CD4-positive, CD25-positive, alpha-beta regulatory T cell (primary cell): Measurements from ENCODE around the gene ZFP36L1. TPM values are rescaled to one million over a fixed set of nuclear protein-coding genes. Genes with fewer than 3 reads are reported as not detected.

Experiments used
- ATAC-seq, 2 donors: fragments of 150-1000 bp; cut with Tn5 transposase; one replicate each; pipeline ENCODE4 v1.10.0; 2021; ENCODE audit warnings: low read depth in 2 of 2, moderate number of reproducible peaks in 2 of 2, moderate library complexity in 1 of 2
- DNase-seq, 3 donors: peaks; one replicate each; pipeline versions ENCODE4 v3.0.0 to v3.0.0-alpha.2; 2012 to 2022; ENCODE audit warnings: mixed read lengths in 1 of 3
- H3K27ac ChIP-seq: one replicate; pipeline ENCODE4 v1.7.0; 2013; ENCODE audit warnings: mild to moderate bottlenecking, low read length; ENCODE audit not compliant: insufficient read depth, poor library complexity, severe bottlenecking
- H3K27me3 ChIP-seq: one replicate; pipeline ENCODE4 v1.7.0; 2013; ENCODE audit warnings: low read length; ENCODE audit not compliant: control insufficient read depth, insufficient read depth
- H3K36me3 ChIP-seq: one replicate; pipeline ENCODE4 v1.7.0; 2013; ENCODE audit warnings: mild to moderate bottlenecking, low read length, moderate library complexity; ENCODE audit not compliant: control insufficient read depth, insufficient read depth
- H3K4me1 ChIP-seq: 2 replicates; pipeline ENCODE4 v1.7.0; 2013; ENCODE audit warnings: mild to moderate bottlenecking, low read length; ENCODE audit not compliant: insufficient read depth, control insufficient read depth, poor library complexity, severe bottlenecking
- H3K4me3 ChIP-seq: one replicate; pipeline ENCODE4 v1.7.0; 2013; ENCODE audit warnings: low read depth, mild to moderate bottlenecking, low read length, moderate library complexity
- H3K9me3 ChIP-seq, 2 experiments: 1 replicate in 1 of 2; 2 replicates in 1 of 2; pipeline ENCODE4 v1.7.0; 2013; ENCODE audit warnings: low read length in 2 of 2, mild to moderate bottlenecking in 1 of 2, moderate library complexity in 1 of 2; ENCODE audit not compliant: control insufficient read depth in 2 of 2
- H3K27ac Mint-ChIP-seq, 3 donors: one replicate each; pipeline ENCODE4 v1.8.0; 2020 to 2022; ENCODE audit warnings: mild to moderate bottlenecking in 3 of 3, mixed read lengths in 3 of 3, moderate library complexity in 2 of 3
- H3K27me3 Mint-ChIP-seq: one replicate; pipeline ENCODE4 v1.8.0; 2022; ENCODE audit warnings: mild to moderate bottlenecking, mixed read lengths
- H3K36me3 Mint-ChIP-seq: one replicate; pipeline ENCODE4 v1.8.0; 2020; ENCODE audit warnings: mixed read lengths
- H3K4me1 Mint-ChIP-seq, 4 donors: one replicate each; pipeline ENCODE4 v1.8.0; 2020 to 2022; ENCODE audit warnings: mixed read lengths in 4 of 4, mild to moderate bottlenecking in 1 of 4
- H3K4me3 Mint-ChIP-seq, 4 donors: one replicate each; pipeline ENCODE4 v1.8.0; 2020 to 2022; ENCODE audit warnings: mild to moderate bottlenecking in 4 of 4, mixed read lengths in 4 of 4, moderate library complexity in 3 of 4
- H3K9me3 Mint-ChIP-seq, 7 donors: one replicate each; pipeline ENCODE4 v1.8.0; 2020 to 2022; ENCODE audit warnings: mixed read lengths in 7 of 7, mild to moderate bottlenecking in 3 of 7, moderate library complexity in 2 of 7
- polyA plus RNA-seq, 4 donors: library from polyadenylated mRNA; unstranded; fragments of 300-500 nt; fragmentation: Illumina TruSeq; gene quantifications; one replicate each; pipeline ENCODE4 v1.2.3, GENCODE V29; 2021
- total RNA-seq: library from RNA; stranded (reverse); gene quantifications from one replicate; pipeline ENCODE4 v1.2.3, GENCODE V29; 2022

ZFP36L1 gene
- total and polyA plus RNA-seq, 5 donors from 2014 or later, result 78.5 to 200 (median 114) TPM

DNA sequence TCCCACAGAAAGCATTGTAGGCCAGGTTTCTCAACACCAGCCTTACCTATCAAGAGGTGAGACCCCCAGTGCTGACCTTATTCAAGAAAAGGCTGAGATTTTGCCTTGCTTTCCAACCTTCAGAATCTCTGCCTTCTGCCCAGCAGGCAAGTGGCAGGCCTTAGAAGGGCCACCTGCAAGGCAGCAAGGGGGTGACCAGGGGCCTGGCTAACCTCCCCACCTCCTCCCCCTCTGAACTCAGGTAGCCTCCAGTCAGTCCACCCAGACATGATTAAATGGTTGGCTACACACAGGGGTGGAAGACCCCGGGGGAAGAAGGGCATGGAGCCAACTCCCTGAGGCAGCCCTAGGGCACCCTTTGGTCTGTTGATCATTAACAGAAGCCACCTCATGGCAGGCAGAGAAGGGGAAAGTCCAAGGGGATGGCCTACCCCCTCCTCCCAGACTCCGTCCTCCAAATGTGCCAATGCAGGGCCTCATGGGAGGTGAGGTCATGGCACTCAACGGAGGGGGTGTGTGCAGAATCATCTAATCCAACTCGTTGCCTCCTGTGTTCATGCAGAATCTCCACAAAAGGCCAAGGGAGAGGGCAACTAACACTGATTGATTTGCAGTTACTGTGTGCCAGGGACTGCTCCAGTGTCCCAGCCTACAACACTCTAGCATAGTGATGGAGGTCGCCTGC, 8.5 kb downstream of the ZFP36L1 start:
- Mint-ChIP-seq H3K4me3 (peak overlapping the region; percentile 68 to 98 (median 88)), H3K9me3 (no peaks in the 10 kb centered on the region), H3K36me3 (peaks cover 20% of the 10 kb centered on the region), H3K27ac (peak overlapping the region; percentile 89 to 99 (median 94)), H3K27me3 (peaks cover 4% of the 10 kb centered on the region), H3K4me1 (peaks cover 38 to 96% (median 71%) of the 10 kb centered on the region in 4 donors)
- Histone ChIP-seq H3K27me3 (no peaks in the 10 kb centered on the region), H3K9me3 (no peaks in the 10 kb centered on the region), H3K27ac (peak overlapping the region; percentile 99), H3K4me1 (peaks cover 93% of the 10 kb centered on the region), H3K36me3 (peaks cover 13% of the 10 kb centered on the region), H3K4me3 (peak overlapping the region; percentile 88)
- DNase-seq (peak in 1 of 3 donors; percentile 23), ATAC-seq (no peak)

GRCh38 chr14:68783408-68784225, 9.2 kb downstream of the ZFP36L1 start:
- H3K27me3 ChIP-seq, result no peaks in the 10 kb centered on the region
- Mint-ChIP-seq H3K36me3 (peaks cover 12% of the 10 kb centered on the region), H3K4me1 (peaks cover 41 to 97% (median 71%) of the 10 kb centered on the region in 4 donors), H3K27ac (peak overlapping the region; percentile 89 to 99 (median 94)), H3K27me3 (no peaks in the 10 kb centered on the region), H3K4me3 (peak overlapping the region; percentile 74 to 98 (median 88)), H3K9me3 (no peaks in the 10 kb centered on the region)
- no peaks in the 10 kb centered on the region for H3K9me3 ChIP-seq
- peaks cover 9% of the 10 kb centered on the region for H3K36me3 ChIP-seq
- peak overlapping the region; percentile 88 for H3K4me3 ChIP-seq
- H3K4me1 ChIP-seq, result peaks cover 96% of the 10 kb centered on the region
- ATAC-seq, result no peak
- DNase-seq, result no peak
- peak overlapping the region; percentile 99 for H3K27ac ChIP-seq

DNA sequence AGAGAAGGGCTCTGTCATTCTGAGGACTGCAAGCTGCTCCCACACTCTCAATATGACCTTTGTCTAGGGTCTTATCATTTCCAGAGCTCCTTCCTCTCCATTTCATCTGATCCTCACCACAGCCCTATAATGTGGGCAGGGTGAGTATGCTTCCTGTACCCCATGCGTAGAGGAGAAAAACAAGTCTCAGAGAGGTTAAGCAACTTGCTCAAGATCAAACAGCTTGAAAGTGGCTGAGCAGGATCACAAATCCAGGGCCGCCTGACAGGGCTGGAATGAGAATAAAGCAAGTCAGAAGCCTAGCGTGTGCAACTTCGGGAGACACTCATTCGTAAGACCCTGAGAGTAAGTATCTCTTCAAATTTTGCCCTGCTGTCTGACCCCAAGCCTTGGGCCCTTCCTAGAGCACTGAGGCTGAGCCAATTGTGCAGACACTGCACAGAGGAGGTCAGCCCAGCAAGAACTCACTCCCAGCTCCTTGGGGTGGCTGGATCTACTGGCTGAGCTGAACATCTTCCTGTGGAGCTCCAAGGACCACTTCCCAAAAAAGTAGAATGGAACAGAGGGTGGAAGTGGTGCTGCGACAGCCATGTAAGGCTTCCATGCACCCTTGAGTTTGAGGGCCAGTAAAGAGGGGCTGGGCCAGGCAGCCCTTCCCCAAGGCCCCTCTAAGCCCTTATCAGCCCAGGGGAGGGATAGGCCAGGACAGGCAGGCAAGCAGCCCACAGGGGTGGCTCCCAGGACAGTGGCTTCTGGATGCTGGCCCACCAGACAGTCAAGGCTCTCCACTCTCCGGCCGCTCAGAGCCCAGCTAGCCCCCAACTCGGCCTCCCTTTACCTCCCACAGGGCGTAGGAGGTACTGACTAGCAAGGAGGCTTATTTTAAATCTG, 10.5 kb downstream of the ZFP36L1 start:
- Histone ChIP-seq H3K9me3 (no peaks in the 10 kb centered on the region), H3K27ac (peak overlapping the region; percentile 99), H3K4me1 (peaks cover 96% of the 10 kb centered on the region), H3K4me3 (peak overlapping the region; percentile 88), H3K36me3 (peaks cover 4% of the 10 kb centered on the region), H3K27me3 (no peaks in the 10 kb centered on the region)
- Mint-ChIP-seq H3K4me3 (peak overlapping the region; percentile 74 to 98 (median 88)), H3K36me3 (peaks cover 4% of the 10 kb centered on the region), H3K9me3 (no peaks in the 10 kb centered on the region), H3K27me3 (no peaks in the 10 kb centered on the region), H3K27ac (peak overlapping the region; percentile 89 to 99 (median 94)), H3K4me1 (peaks cover 47 to 98% (median 75%) of the 10 kb centered on the region in 4 donors)
- ATAC-seq (peak in 1 of 2 donors; percentile 29), DNase-seq (peak; percentile 62 to 89 (median 69))

DNA sequence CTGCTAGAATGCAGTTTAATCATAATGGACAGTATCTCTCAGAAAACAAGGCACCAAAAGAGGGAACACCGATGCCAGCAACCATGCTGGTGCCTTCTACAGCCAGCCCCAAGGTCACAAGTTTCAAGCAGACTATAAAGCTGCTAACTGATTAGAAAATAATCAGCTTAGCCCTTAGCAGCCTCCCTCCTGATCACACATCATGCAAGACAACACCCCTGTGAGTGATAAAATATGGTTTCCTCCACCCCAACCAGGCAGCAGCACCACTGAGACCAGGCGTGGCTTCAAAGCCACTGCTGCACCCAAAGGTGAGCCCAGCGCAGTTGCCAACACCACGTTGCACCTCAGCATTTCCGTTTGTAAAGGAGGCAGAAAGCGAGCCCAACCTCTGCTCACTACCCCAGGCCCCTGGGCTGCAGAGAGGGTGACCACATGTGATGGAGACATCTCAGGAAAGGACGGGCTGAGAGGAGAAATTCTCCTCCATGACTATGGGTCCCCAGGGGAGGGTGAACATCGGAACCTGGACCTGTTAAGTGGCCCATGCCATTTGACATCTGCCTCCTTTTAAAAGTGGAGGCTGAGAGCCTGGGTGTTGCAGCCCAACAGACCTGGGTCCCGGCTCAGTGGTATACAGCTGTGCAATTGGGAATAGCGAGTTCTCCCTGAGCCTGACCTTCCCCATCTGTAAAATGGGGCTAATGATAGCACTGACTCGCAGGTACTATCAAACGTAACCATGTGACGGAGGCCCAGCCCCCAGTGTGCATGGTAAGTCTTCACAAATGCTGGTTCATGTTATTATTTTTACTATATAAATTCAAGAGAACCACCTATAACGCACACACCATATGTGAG, 11.5 kb downstream of the ZFP36L1 start:
- peaks cover 45 to 96% (median 67%) of the 10 kb centered on the region in 4 donors for H3K4me1 Mint-ChIP-seq

DNA sequence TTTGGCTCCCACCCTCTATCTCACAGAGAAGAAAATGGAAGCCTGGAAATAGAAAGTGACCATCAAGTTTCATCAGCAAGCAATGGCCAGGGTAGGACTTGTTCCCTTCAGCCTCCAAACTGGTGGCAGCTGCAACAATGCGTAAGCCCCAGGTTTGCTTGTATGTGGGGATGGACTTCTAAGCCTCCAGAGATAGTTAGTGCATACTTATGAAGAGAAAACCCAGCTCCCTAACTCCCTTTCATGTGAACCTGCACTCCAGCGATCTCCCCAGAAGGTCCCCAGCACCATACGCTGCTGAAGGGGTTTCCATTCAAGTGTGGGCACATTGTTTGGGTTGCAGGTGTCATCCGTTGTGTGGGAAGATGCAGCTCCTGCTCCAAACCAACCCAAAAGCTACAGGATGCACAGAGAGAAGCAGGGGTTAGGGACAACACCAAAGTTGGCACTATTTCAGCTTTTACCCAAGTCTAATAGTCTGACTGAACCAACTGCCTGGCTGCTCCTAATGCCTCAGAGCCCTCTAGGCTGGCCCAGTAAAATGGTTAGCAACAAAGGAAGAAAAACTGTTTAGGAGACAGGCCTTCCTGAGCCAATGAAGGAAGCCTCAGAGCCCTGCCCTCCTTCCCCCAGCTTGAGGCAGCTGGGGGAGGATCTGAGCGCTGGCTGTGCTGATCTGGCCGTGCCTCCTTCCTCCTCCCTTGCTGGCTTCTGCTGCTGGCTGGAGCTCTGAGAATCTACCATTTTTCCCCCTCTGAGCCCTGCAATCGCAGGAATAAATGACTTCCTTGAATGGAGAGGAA, 12.3 kb downstream of the ZFP36L1 start:
- Mint-ChIP-seq H3K9me3 (peaks cover 0 to under 1% (median 0%) of the 10 kb centered on the region in 7 donors), H3K27me3 (no peaks in the 10 kb centered on the region), H3K27ac (peak overlapping the region; percentile 89 to 99 (median 94)), H3K4me1 (peaks cover 43 to 96% (median 63%) of the 10 kb centered on the region in 4 donors), H3K36me3 (no peaks in the 10 kb centered on the region), H3K4me3 (peak overlapping the region; percentile 74 to 98 (median 88))
- Histone ChIP-seq H3K27ac (peak overlapping the region; percentile 99), H3K36me3 (no peaks in the 10 kb centered on the region), H3K9me3 (no peaks in the 10 kb centered on the region), H3K4me3 (peak overlapping the region; percentile 88), H3K27me3 (no peaks in the 10 kb centered on the region), H3K4me1 (peaks cover 91% of the 10 kb centered on the region)
- DNase-seq (peak in 2 of 3 donors; percentile 20 to 88), ATAC-seq (peak; percentile 15 to 35)

More for the DNA sequence above, 11.5 kb downstream of the ZFP36L1 start:
- DNase-seq (peak; percentile 54 to 95 (median 84)), ATAC-seq (peak; percentile 70 to 73)
- H3K9me3 ChIP-seq, result no peaks in the 10 kb centered on the region
- Mint-ChIP-seq H3K4me3 (peak overlapping the region; percentile 74 to 98 (median 88)), H3K27ac (peak overlapping the region; percentile 89 to 99 (median 94)), H3K27me3 (no peaks in the 10 kb centered on the region), H3K9me3 (no peaks in the 10 kb centered on the region), H3K36me3 (no peaks in the 10 kb centered on the region)
- H3K27me3 ChIP-seq, result no peaks in the 10 kb centered on the region
- H3K4me1 ChIP-seq, result peaks cover 91% of the 10 kb centered on the region
- no peaks in the 10 kb centered on the region for H3K36me3 ChIP-seq
- H3K27ac ChIP-seq, result peak overlapping the region; percentile 99
- H3K4me3 ChIP-seq, result peak overlapping the region; percentile 88

- H3K9me3 Mint-ChIP-seq, result peaks cover 0 to 2% (median 0%) of the 10 kb centered on the region in 7 donors
- Histone ChIP-seq H3K4me3 (peak overlapping the region; percentile 88), H3K4me1 (peaks cover 89% of the 10 kb centered on the region)
These were observed 13.0 kb downstream of the ZFP36L1 start for GRCh38 chr14:68779761-68780323.

More at GRCh38 chr14:68779761-68780323, 13.0 kb downstream of the ZFP36L1 start:
- Mint-ChIP-seq H3K27me3 (no peaks in the 10 kb centered on the region), H3K36me3 (no peaks in the 10 kb centered on the region), H3K4me1 (peaks cover 40 to 96% (median 63%) of the 10 kb centered on the region in 4 donors), H3K27ac (peak overlapping the region; percentile 89 to 99 (median 94)), H3K4me3 (peak overlapping the region; percentile 74 to 98 (median 88))
- H3K9me3 ChIP-seq, result no peaks in the 10 kb centered on the region
- peak; percentile 60 to 95 (median 77) for DNase-seq
- ATAC-seq, result peak; percentile 65 to 67
- no peaks in the 10 kb centered on the region for H3K27me3 ChIP-seq
- no peaks in the 10 kb centered on the region for H3K36me3 ChIP-seq
- H3K27ac ChIP-seq, result peak overlapping the region; percentile 99
